Stimulated activated CD8-positive, alpha-beta memory T cell treated with anti-CD3 and anti-CD28 coated beads, Interleukin-4, amount 100 ng/mL, for 4 hours (primary cell): Measurements from ENCODE around the gene SPTBN1.

Source experiments
- DNase-seq, 2 donors: peaks; one replicate each; pipeline ENCODE4 v3.0.0-alpha.2; 2020; ENCODE audit warnings: low read depth in 2 of 2, low spot score in 1 of 2

Gene SPTBN1

DNA sequence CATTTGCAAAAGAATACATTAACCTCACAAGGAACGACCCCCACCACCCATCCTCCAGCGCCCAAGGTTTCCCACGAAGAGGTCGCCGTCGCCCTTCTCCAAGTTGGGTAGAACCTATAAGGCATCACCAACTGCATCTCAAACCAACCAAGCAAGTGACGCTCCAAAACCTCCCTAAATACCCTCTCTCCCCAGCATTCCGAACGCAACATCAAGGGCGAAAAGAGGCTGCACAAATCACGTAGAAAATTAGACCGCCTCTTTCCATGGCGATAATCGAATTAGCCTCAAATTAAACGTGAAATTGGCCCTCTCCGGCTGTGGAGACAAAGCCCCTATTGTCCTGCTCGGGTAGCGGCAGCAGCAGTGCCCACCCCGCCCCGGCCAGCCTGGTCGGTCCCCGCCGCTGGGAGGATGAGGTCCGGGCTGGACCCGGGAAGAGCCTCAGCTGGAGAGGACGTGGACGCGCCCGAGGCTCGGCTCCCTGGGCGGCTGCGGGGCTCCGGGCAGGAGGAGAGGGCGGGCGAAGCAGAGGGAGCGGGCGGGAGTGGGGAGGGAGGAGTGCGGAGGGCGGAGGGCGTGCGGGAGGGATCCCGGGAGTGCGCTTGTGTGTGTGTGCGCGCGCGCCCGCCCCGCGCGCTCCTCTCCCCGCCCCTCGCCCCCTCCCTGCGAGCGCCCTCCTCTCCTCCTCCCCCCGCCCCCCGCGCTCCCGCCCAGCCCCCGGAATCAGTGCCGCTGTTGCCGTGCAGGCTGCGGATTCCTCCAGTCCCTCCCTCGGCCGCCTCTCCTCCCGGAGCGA lies at the start of gene SPTBN1:
SPTBN1 (plus strand) TSS at position 765 of the 799 bp plus-strand sequence. CDS start 70,092 bp downstream, outside the sequence.
- DNase-seq: no peak

DNA sequence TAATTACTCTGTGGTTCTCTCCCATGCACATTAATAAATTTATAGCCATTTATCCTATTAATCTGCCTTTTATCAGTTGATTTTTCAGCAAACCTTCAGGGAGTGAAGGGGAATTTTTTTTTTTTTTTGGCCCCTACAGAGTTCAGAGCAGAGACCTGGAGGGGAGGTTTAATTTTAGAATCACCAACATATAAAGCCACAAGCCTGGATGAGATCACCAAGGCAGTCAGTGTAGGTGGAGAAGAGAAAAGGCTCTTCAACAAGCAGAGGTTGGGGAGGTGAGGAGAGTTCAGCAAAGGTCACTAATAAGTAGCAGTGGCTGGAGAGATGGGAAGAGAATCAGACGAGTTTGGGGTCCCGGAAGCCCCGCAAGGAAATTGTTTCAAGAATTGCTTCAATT lies 48.4 kb upstream of the SPTBN1 start:
- no peak for DNase-seq

DNA sequence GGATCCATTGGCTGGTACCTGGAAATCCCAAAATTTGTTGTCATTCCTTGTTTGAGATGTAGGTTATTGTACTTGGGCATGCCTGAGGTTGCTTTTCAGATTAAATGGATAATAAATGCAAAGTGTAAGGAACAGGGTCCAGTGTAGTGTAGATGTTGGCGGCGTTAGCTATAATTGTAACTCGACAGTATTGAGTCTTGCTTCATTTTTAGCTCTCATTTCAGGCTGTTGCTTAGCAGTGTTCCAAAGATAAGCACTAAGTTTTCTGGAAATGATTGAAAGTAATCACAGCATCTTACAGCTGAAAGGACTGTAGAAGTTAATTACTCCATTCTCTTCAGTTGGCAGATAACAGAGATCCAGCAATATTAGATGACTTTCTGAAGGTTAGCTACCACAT lies 47.8 kb upstream of the SPTBN1 start:
- no peak for DNase-seq

DNA sequence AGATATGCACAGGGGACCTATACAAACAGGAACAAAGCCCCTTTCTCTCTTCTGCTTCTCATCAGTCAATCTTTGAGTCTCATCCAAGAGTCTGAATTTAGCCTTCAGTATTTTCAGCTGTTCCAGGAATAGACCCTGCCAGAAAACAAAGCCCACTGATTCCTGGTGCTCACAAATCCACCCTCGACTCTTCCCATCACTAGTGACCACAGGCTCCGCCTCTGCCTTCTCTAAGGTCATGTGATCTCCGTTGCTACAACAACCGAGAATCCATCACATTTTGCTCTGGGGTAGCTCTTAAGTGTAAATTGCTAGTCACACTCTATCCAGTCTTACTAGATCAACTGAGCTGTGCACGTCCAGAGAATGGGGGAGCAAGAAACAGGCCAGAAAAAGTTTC lies 46.4 kb upstream of the SPTBN1 start:
- DNase-seq: no peak

DNA sequence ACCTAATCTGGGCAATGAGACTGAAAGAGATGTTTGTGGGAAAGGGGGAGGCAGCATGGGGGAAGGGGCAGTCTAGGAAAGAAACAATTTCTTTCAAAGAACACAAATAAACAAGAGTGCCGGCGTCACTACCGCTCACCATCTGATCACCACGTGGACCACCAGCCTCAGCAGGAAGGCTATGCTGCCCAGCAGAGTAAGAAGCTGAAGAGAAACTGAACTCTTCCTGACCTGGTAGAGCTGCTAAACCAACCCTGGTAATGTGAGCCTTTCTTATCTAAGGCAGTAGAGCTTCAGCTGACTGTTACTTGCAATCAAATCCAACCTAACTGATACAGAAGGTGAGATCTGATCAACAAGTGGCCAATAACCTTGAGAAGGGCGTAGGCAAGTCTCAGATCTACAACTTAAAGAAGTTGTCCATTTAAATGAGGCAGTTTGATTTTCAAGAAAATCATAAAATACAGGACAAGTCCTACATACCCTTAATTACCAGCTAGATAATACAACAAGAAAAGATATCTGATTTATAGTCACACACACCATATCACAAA lies 44.2 kb upstream of the SPTBN1 start:
- DNase-seq: no peak

DNA sequence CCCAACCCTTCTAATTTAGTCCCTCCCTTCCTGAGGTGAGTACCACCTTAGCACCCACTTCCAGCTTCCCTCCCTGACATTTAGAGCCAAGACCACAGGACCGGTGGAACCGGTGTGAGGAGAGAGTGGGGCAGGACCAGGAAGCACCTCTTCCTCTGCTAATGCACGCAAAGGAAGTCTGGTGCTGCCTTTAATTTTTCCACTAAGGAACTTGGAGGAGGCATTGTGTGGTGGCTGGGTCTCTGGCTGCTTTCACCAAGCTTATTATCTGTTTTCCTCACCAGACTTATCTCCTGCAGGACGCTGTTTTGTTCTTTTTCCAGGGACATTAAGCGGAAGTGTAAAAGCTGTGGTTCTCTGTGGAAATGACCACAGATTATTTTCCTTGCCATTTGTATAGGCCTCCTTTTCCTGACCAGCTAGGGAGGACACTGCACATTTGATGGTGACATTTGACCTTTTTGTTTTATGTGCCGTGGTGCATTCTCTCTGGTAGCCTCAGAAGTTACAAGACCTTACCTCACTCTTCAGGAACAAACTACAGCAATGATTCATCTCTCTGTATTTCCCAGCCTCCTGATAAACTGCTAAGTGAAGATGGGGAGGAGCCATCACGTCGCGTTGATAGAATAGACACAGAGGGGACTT lies 39.8 kb upstream of the SPTBN1 start:
- DNase-seq: no peak

DNA sequence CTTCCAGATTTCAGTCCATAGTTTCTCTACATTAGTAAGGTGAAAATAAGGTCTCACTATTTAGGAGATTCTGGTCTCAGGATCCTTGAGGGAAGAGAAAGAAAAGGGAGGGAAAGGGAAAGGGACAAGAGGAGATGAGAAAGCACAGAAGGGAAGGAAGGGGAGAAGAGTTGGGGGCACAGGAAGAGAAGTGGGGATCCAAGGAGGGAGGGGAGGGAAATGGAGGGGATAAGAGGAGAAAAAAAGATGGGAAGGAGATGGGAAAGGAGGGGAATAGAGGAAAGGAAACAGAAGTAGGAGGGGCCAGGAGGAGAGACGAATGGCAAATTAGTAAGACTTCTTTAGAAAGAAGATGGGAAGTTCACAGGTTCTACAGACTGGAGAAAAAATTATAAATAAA lies 39.2 kb upstream of the SPTBN1 start:
- no peak for DNase-seq

DNA sequence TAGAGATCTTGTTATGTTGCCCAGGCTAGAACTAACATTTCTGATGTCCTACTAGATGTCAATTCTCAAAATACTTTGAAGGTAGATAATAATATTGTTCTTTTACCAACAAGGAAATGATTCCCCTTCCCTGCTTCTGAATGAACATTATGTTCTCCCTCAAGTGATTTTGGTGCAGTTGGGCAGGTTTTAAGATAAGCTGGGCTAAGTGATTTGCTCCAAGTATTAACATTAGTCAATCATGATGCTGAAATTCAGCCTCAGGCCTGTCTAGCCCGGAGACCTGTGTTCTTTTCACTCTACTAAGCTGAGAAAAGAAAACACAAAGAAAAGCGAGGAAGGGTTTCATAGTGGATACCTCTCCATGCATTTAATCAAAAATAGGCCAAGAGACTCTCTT lies 38.5 kb upstream of the SPTBN1 start:
- no peak for DNase-seq

DNA sequence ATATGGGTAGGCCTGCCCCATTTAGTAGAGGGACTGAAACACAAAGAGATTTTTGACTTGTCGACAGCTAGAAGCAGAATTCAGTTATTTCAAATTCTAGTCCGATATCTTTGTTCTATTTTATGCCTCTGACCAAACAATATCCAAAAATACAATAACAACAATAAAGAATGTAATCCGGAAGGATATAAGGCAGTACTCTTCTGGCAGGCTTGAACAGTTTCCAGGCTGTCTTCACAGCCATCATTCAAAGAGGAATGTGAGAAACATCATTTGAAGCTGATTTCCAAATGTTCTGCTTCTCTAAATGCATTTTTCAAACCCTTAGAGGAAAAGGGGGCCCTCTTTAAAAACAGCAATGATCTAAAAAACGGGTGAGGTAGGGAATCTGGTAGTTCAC lies 36.7 kb upstream of the SPTBN1 start:
- no peak for DNase-seq

DNA sequence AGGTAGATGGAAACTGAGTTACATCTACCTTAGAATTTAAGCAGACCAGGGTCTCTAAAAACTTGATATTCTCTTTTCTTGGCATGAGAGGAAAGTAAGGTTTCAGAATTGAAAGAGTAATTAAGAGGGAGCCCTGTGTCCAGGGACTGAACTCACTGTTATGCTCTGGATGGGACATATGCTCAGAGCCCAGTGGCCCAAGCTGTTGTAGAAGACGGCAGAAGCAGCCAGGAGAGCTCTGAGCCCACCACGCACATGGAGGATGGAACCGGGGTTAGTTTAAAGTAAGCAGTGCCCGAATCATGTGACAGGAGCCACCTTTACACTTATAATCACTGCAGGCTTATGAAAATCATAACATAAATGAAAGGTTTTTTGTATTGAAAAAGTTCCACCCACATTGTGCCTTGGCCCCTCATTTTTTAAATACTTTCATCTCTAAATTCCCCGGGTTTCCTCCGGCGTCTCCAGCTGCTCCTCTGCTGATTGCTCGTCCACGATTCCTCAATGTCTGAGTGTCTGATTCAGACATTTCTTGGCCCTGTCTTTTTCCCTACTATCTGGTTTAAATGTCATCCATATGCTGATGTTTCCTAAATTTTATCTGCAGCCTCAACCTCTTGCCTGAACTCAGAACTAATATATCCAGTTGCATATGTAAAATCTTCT lies 36.1 kb upstream of the SPTBN1 start:
- no peak for DNase-seq

DNA sequence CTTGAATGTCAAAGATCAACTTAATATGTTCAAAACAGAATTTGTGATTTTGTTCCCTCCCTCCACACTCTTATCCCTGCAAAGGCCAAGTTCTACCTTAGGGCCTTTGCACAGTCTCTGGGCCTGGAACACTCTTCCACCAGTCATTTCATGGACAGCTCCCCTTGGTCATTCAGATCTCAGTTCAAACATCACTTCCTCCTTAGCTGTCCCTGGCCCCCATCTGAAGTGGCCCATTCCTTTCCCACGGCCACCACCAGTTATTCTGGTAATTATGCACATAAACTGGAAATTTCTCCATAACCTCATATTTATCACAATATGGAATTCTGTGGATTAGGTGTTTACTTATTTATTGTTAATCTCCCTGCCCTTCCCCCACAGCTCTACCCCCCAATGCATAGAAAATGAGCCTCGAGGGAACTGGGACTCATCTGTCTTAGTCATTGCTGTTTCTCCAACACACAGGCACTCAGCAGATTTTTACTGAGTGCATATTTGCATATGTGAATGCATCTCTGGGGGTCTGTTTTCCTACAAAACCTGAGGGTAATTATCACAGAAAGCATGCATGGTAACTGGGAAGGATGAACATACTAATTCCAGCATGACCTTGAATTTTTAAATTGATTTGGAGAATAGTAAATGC lies 35.5 kb upstream of the SPTBN1 start:
- DNase-seq: no peak

DNA sequence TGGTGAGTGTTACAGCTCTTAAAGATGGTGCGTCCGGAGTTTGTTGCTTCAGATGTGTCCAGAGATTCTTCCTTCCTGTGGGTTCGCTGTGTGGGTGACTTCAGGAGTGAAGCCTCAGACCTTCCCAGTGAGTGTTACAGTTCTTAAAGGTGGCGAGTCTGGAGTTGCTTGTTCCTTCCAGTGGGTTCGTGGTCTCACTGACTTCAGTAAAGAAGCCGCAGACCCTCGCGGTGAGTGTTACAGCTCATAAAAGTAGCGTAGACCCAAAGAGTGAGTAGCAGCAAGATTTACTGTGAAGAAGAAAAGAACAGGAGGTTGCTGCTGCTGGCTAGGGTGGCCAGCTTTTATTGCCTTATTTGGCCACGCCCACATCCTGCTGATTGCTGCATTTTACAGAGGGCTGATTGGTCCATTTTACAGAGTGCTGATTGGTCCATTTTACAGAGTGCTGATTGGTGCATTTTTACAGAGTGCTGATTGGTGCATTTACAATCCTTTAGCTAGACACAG lies 34.0 kb upstream of the SPTBN1 start:
- peak in 1 of 2 donors; percentile 3 for DNase-seq

DNA sequence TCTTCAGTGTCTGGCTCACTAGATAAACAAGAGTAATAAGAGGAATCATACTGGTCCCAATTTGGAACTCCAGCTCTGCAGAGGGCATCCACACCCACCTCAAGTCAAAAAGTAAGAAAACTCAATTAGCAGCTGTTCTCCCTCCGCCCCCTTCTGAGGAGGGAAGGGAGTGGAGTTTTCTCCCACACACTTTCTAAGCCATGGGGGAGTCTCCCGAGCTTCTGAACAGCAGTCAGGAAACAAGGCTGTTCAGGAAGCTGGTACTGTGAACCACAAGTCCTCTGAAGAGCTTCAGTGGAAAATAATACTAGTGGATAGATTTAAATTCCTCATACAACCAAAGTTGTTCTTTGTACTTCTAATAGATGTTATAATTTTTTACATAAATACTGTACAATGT lies 32.9 kb upstream of the SPTBN1 start:
- no peak for DNase-seq

DNA sequence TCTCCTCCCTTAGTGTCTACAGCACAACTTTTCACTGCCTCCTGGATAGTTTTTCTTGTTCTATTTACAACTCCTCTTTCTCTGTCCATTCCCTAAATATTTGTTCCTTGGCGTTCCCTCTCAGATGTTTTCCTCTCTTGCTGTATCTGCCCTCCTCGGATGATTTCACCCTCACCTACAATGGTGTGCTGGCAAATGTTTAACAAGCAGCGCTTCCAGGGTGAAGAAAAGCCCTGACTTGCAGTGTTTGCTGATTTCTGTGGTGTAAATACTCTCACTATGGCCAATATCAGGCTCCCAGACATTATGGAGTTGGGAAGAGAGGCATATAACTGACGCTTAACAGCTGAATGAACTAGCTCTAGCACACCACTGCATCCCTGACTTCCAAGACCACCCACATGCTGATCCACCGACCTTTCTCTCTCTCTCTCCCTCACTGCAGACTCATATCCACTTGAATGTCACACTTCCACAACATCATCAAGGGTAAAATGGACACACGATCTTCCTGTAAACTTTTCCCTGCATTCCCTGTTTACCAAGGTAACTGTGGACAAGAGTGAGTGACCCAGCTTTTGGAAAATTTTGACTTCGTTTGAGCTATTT lies 31.5 kb upstream of the SPTBN1 start:
- DNase-seq: no peak

DNA sequence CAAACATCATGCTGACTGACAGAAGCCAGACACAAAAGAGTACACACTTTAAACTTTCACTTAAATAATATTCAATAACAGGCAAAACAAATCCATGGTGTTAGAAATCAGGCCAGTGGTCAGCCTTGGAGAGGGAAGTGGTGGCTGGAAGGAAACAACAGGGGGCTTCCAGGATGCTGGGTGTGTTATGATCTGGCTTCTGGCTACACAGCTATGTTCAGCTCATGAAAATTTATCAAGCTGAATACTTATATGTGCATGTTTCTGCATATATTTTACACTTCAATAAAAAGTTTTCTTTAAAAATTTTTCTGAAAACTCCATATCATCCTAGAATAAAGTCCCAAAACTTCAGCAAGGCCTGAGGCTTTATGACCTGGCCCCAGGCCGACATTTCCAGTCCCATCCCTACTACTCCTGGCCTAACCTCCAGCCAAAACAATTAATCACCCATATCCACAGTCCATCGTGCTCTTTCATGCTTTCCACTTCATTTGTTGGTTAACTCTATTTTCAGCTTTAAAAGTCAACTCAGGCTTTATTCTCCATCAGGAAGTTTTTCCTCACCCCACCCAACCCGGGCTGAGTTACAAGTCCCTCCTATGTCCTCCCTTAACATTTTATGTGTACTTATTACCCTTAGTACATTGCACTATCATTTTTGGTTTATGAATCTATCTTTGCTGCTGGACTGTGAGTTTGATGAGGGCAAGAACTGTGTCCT lies 27.9 kb upstream of the SPTBN1 start:
- no peak for DNase-seq

DNA sequence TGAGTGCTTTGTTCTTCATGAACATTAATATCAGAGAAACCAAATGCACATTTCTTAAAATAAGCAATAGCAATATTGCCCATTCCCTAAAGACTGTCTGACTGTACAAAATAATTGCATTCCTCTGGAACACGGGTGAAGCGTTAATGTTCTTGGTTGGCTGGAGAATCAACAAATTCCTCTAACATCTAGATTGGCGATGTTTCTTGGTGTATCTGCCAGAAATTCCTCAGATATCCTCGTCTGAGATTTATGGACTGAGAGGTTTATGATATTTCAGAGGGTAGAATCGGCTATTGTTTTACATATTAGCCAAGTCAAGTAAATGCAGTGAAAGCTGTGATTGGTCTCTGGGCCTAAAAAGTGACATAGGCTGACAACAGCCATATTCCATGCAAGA lies 27.1 kb upstream of the SPTBN1 start:
- no peak for DNase-seq

DNA sequence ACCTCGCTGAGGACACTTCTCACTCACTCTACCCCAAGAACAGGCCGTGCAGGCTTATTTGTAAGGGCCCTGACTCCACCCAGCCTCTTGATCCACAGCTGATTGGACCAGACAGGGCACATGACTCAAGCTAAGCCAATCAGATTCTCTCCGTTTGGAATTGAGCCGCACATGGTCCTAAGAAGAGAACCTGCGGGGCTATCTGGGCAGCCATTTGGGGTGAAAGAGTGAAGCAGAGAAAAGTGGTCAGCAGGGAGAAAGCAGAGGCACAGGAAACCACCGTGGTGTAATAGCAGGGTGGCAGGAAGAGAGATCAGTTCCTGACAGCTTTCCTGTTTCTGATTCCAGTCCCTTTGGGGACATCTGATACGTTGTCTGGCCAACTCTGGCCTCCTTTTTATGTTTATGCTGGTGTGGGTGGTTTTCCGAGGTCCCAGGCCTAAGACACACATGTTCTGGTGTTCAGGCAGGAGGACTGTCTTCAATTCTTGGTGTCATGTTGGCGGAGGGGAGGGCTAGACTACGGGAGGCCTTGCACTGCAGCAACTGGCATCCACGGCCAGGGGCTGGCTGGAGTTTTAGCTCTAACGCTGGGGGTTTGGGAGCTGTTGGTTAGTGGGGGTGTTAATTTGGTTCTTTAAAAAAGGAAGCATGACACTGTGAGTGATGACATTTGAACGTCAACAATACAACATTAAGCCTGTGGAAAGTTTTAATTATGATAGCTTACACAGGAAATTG lies 26.1 kb upstream of the SPTBN1 start:
- DNase-seq: no peak

DNA sequence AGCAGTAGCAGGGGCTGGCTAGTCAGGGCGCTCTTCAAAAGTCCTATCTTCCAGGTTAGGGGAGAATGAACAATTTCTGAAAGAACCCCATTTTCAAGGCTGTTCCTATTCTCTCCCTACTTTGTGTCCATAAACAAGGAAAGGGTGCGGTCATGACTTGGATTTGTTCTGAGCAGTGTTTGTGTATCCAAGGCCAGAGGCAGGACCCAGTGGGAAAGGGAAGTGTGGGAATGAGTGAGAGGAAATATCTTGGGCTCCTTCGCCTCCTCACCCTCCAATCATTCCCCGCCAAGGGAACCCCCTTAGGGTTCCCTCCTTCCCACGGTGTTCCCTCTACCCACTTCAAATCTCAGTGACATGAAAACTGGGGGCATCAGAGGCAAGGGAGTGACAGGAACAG lies 25.5 kb upstream of the SPTBN1 start:
- no peak for DNase-seq

DNA sequence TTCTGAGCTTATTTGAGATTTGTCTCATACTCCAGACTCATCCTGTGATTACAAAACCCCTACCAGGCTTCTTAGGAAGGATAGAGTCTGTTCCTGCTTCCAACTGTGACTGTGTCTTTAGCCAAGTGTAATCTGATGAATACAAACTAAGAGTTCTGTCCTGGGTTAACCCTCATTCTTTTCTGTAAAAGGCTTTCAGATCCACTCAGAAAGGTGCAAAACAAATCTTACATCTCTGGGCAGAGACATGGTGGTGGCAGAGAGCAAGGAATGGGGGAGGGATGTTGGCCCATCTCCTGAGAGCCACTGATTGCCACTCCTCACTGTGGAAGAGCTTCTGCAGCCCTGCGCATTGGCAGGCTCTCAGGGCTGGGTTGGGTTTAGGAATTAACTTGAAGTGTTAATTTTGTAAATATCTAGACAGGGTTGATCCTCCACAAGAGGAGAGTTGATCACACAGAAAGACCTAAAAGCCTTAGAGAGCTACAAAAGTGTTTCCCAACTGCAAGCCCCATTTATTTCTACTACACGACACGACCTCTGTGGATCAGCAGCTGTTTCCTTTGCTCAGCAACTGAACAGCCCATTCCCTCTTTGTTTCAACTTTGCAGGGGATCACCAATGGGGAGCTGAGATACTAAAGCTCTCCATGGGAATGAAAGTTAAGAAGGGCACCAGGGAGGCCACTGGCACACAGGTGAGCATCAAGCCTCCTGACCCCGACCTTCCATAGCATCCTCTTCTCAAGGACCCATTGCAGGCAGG lies 23.7 kb upstream of the SPTBN1 start:
- DNase-seq: no peak
